B cell (primary cell): ENCODE data around the gene SLC16A6. TPM values are rescaled to one million over a fixed set of nuclear protein-coding genes. Genes with fewer than 3 reads are reported as not detected.
"Not testable (repeated sequence)": the region's sequence is repeated elsewhere in the genome, so short reads cannot be mapped to it uniquely, and the experiment has no call there.

Experiments
- ATAC-seq: fragments of 200-7000 bp; cut with Tn5 transposase; one replicate; pipeline ENCODE4 v1.10.0; 2021; ENCODE audit warnings: low read depth, mild to moderate bottlenecking, moderate number of reproducible peaks, moderate library complexity
- CTCF ChIA-PET: fragments of 350-600 bp; sonication (Branson Sonifier 250); formaldehyde crosslinking; loops from one replicate; lab custom pipeline; 2021; ENCODE audit warnings: antibody characterized with exemption, inconsistent platforms; lab: Charles Lee
- POLR2A ChIA-PET: fragments of 350-600 bp; sonication (Branson Sonifier 250); formaldehyde crosslinking; loops from one replicate; lab custom pipeline; 2021; ENCODE audit warnings: antibody characterized with exemption; lab: Charles Lee
- DNase-seq: peaks from one replicate; pipeline ENCODE4 v3.0.0; 2013
- H2AFZ ChIP-seq: 2 replicates; pipeline ENCODE4 v1.6.1; 2012; ENCODE audit warnings: mild to moderate bottlenecking, low read depth, low read length; ENCODE audit not compliant: insufficient read depth, poor library complexity, severe bottlenecking
- H3K27ac ChIP-seq, 2 donors: 1 replicate in 1 of 2; 2 replicates in 1 of 2; pipeline ENCODE4 v1.5.1; 2012 to 2013; ENCODE audit warnings: low read length in 2 of 2, mild to moderate bottlenecking in 2 of 2, moderate library complexity in 1 of 2
- H3K27me3 ChIP-seq, 4 experiments: fragments of 200-600 bp in 1 of 4; sonication (generic) in 1 of 4; replicated peaks in 1 of 4; 1 replicate in 2 of 4; 2 replicates in 2 of 4; pipeline versions ENCODE4 v1.6.1 to v1.7.0; 2013 to 2016; ENCODE audit warnings: low read length in 3 of 4, mild to moderate bottlenecking in 2 of 4, mixed read lengths in 1 of 4, moderate library complexity in 1 of 4; ENCODE audit not compliant: insufficient read depth in 4 of 4, control insufficient read depth in 3 of 4; ENCODE audit errors: control extremely low read depth in 1 of 4
- H3K36me3 ChIP-seq, 2 experiments: replicated peaks in 1 of 2; 1 replicate in 1 of 2; 2 replicates in 1 of 2; pipeline versions ENCODE4 v1.6.1 to v1.7.1; 2013; ENCODE audit warnings: low read length in 1 of 2; ENCODE audit not compliant: insufficient read depth in 2 of 2, control insufficient read depth in 1 of 2; ENCODE audit errors: control extremely low read depth in 1 of 2, extremely low read depth in 1 of 2
- H3K4me1 ChIP-seq, 2 donors: fragments of 200-600 bp in 1 of 2; sonication (generic) in 1 of 2; 1 replicate in 1 of 2; 2 replicates in 1 of 2; pipeline versions ENCODE4 v1.5.1 to v1.6.1; 2013 to 2017; ENCODE audit warnings: low read length in 2 of 2; ENCODE audit not compliant: control insufficient read depth in 2 of 2, insufficient read depth in 2 of 2
- H3K4me2 ChIP-seq: replicated peaks from 2 replicates; pipeline ENCODE3; 2012; ENCODE audit warnings: mild to moderate bottlenecking, low read depth, low read length; ENCODE audit not compliant: poor library complexity, severe bottlenecking
- H3K4me3 ChIP-seq, 5 experiments: fragments of 200-600 bp in 1 of 5; sonication (generic) in 1 of 5; 1 replicate in 3 of 5; 2 replicates in 2 of 5; pipeline versions ENCODE4 v1.5.1 to v1.7.0; 2011 to 2016; ENCODE audit warnings: low read length in 4 of 5, mild to moderate bottlenecking in 4 of 5, low read depth in 2 of 5, control low read depth in 1 of 5, moderate library complexity in 1 of 5; ENCODE audit not compliant: insufficient read depth in 1 of 5; ENCODE audit errors: control extremely low read depth in 1 of 5, extremely low read depth in 1 of 5
- H3K79me2 ChIP-seq: fragments of 200-600 bp; sonication (generic); one replicate; pipeline ENCODE4 v1.6.0; 2016; ENCODE audit warnings: low read length; ENCODE audit not compliant: control insufficient read depth, insufficient read depth
- H3K9ac ChIP-seq: fragments of 200-600 bp; sonication (generic); 2 replicates; pipeline ENCODE4 v1.6.1; 2017; ENCODE audit warnings: mild to moderate bottlenecking, low read length, moderate library complexity
- H3K9me3 ChIP-seq, 3 donors: one replicate each; pipeline versions ENCODE4 v1.6.1 to v1.7.1; 2013; ENCODE audit warnings: low read length in 2 of 3; ENCODE audit not compliant: control insufficient read depth in 2 of 3, insufficient read depth in 1 of 3; ENCODE audit errors: control extremely low read depth in 1 of 3
- H4K20me1 ChIP-seq: 2 replicates; pipeline ENCODE4 v1.6.0; 2012; ENCODE audit warnings: mild to moderate bottlenecking, low read length; ENCODE audit not compliant: insufficient read depth, control insufficient read depth, poor library complexity, severe bottlenecking
- H3K27ac Mint-ChIP-seq: one replicate; pipeline ENCODE4 v1.8.0; 2021; ENCODE audit warnings: mixed read lengths
- H3K27me3 Mint-ChIP-seq: one replicate; pipeline ENCODE4 v1.8.0; 2021; ENCODE audit warnings: mixed read lengths
- H3K4me1 Mint-ChIP-seq: one replicate; pipeline ENCODE4 v1.8.0; 2021; ENCODE audit warnings: mixed read lengths
- H3K4me3 Mint-ChIP-seq: one replicate; pipeline ENCODE4 v1.8.0; 2021; ENCODE audit warnings: mixed read lengths
- H3K9me3 Mint-ChIP-seq: one replicate; pipeline ENCODE4 v1.8.0; 2022; ENCODE audit warnings: mixed read lengths; ENCODE audit not compliant: insufficient read depth
- WGBS: methylation state at CpG from one replicate; pipeline ENCODE4 v1.1.5; 2013; ENCODE audit warnings: missing lambda C conversion rate; ENCODE audit not compliant: insufficient coverage; 5-methylcytosine and 5-hydroxymethylcytosine counted together
- intact Hi-C: fragments of 100-400 bp; cut with micrococcal nuclease; formaldehyde crosslinking; loops from one replicate; pipeline ENCODE4 v1.10.0; 2022
- polyA plus RNA-seq: library from polyadenylated mRNA; depleted of rRNA; stranded (reverse); fragments of >200 nt; gene quantifications from 2 replicates; pipeline ENCODE4 v1.2.3, GENCODE V29; 2012
- total RNA-seq, 2 donors: library from RNA; stranded (reverse); fragments of 120-200 nt in 1 of 2; gene quantifications; 1 replicate in 1 of 2; 2 replicates in 1 of 2; pipeline versions ENCODE4 v1.2.3 to v1.2.4, GENCODE V29; 2013 to 2022

Gene SLC16A6
- total and polyA plus RNA-seq, 2 donors (not counting 1 experiment from before 2014, with no cell fraction given), result 1.1 to 3.8 TPM

GRCh38 chr17:68234726-68235335 lies 56.1 kb downstream of the SLC16A6 start:
- ChIA-PET POLR2A (interaction anchor here (1.4 kb wide), 1 partner anchor 12 kb away, joined by 4 read pairs; the partner anchor contains the start of gene AMZ2), CTCF (interaction anchor here (1.3 to 2.7 kb wide), 5 partner anchors 10 to 34 kb away, joined by 3 to 9 read pairs (median 7); no protein-coding TSS in a partner anchor)
- H3K4me1 Mint-ChIP-seq, result peaks cover 58% of the 10 kb centered on the region
- Histone ChIP-seq H3K4me1 (peaks cover 32 to 52% of the 10 kb centered on the region in 2 donors), H3K79me2 (peaks cover 50% of the 10 kb centered on the region), H3K27ac (peak overlapping the region; percentile 73 to 89), H2AFZ (peak overlapping the region; percentile 33), H3K4me2 (peak overlapping the region; percentile 25)
- peak overlapping the region; percentile 73 for H3K4me3 Mint-ChIP-seq
- H4K20me1 ChIP-seq, H3K4me3 ChIP-seq, H3K9ac ChIP-seq, H3K9me3 ChIP-seq, H3K27me3 ChIP-seq, H3K9me3 Mint-ChIP-seq, H3K27me3 Mint-ChIP-seq, H3K36me3 ChIP-seq: not testable (repeated sequence)
- intact Hi-C loops, result loop anchor here (5.0 to 10.0 kb wide), 2 partner anchors 420 to 518 kb away; partner anchors contain the start of gene NOL11
- peak overlapping the region; percentile 93 for H3K27ac Mint-ChIP-seq
- WGBS, result 44% methylated on average over 2 of the region's 12 CpGs
- ATAC-seq (peak; percentile 15), DNase-seq (peak; percentile 77)

GRCh38 chr17:68232741-68233140 lies 58.2 kb downstream of the SLC16A6 start:
- peaks cover 59% of the 10 kb centered on the region for H3K4me1 Mint-ChIP-seq
- ATAC-seq, H3K9me3 ChIP-seq, H2AFZ ChIP-seq, H3K9ac ChIP-seq, H3K4me2 ChIP-seq, H3K4me3 Mint-ChIP-seq, H3K27ac ChIP-seq, H3K27me3 Mint-ChIP-seq, H3K9me3 Mint-ChIP-seq, H3K27me3 ChIP-seq, H4K20me1 ChIP-seq, H3K4me3 ChIP-seq, DNase-seq, H3K36me3 ChIP-seq: not testable (repeated sequence)
- ChIA-PET CTCF (interaction anchor here (0.8 to 2.4 kb wide), 3 partner anchors 8 to 32 kb away, joined by 4 to 9 read pairs (median 6); no protein-coding TSS in a partner anchor), POLR2A (interaction anchor here (0.6 to 1.3 kb wide), 3 partner anchors 10 to 15 kb away, joined by 3 read pairs; no protein-coding TSS in a partner anchor)
- Histone ChIP-seq H3K4me1 (peaks cover 14 to 31% of the 10 kb centered on the region in 2 donors), H3K79me2 (peaks cover 62% of the 10 kb centered on the region)
- peak overlapping the region; percentile 18 for H3K27ac Mint-ChIP-seq
- WGBS, result no CpG with 5 or more reads among the region's 1 CpG
- intact Hi-C loops, result loop anchor here (10.0 kb wide), 1 partner anchor 418 kb away; no protein-coding TSS in a partner anchor
